Keratinocyte (primary cell): ENCODE data around the gene SKP2.

ENCODE experiments used
- CTCF ChIP-seq, 3 experiments: IDR thresholded peaks in 1 of 3; conservative IDR thresholded peaks in 1 of 3; optimal IDR thresholded peaks in 1 of 3; 2 replicates in 2 of 3; 3 replicates in 1 of 3; pipeline versions ENCODE3 to v1.5.1; 2011; ENCODE audit warnings: low read length in 3 of 3, mild to moderate bottlenecking in 3 of 3, moderate library complexity in 2 of 3, control low read depth in 1 of 3, inconsistent platforms in 1 of 3; ENCODE audit not compliant: insufficient read depth in 2 of 3; ENCODE audit errors: extremely low read depth in 1 of 3
- EZH2 ChIP-seq: IDR thresholded peaks from one replicate; pipeline ENCODE4 v1.6.1; 2012; ENCODE audit warnings: inconsistent platforms, mild to moderate bottlenecking, low read length, moderate library complexity

GRCh38 chr5:36215910-36216309 lies 64.0 kb downstream of the SKP2 start:
- no peak for TF ChIP-seq CTCF (optimal IDR thresholded peaks at IDR 0.05 in 1 of 3, IDR thresholded peaks at IDR 0.05 in 1 of 3, conservative IDR thresholded peaks at IDR 0.05 in 1 of 3; ENCODE audit: extremely low read depth in 1 of 3, insufficient read depth in 2 of 3, low read length in 3 of 3)
- TF ChIP-seq EZH2: no peak
